GM20000 (cell line): ENCODE results near the gene RAB30.
A peak's percentile ranks its signal among the peaks of the same experiment; 100 is the strongest.

Source experiments
- DNase-seq: peaks from one replicate; pipeline ENCODE4 v3.0.0; 2012; ENCODE audit warnings: low spot score
- TF ChIP-seq, protein P1 (sequence below): IDR thresholded peaks from 2 replicates; pipeline ENCODE4 v1.5.1; 2012; ENCODE audit warnings: mild to moderate bottlenecking, control low read depth; ENCODE audit errors: extremely low read depth, missing control alignments

The RAB30 gene

DNA sequence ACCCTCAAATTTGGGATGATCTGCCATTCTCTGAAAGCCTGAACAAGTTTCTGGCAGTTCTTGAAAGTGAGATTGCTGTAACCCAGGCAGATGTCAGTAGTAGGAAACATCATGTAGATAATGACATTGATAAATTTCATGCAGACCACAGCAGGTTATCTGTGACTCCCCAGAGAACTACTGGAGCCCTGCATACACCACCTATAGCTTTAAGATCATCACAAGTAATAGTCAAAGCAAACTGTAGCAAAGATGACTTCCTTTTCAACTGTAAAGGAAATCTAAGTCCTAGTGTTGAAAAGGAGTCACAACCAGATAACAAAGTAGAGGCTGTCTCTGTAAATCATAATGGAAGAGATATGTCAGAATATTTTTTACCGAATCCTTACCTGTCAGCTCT lies 139.1 kb downstream of the RAB30 start:
- DNase-seq: no peak
- TF ChIP-seq, protein P1, sequence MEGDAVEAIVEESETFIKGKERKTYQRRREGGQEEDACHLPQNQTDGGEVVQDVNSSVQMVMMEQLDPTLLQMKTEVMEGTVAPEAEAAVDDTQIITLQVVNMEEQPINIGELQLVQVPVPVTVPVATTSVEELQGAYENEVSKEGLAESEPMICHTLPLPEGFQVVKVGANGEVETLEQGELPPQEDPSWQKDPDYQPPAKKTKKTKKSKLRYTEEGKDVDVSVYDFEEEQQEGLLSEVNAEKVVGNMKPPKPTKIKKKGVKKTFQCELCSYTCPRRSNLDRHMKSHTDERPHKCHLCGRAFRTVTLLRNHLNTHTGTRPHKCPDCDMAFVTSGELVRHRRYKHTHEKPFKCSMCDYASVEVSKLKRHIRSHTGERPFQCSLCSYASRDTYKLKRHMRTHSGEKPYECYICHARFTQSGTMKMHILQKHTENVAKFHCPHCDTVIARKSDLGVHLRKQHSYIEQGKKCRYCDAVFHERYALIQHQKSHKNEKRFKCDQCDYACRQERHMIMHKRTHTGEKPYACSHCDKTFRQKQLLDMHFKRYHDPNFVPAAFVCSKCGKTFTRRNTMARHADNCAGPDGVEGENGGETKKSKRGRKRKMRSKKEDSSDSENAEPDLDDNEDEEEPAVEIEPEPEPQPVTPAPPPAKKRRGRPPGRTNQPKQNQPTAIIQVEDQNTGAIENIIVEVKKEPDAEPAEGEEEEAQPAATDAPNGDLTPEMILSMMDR: no peak

DNA sequence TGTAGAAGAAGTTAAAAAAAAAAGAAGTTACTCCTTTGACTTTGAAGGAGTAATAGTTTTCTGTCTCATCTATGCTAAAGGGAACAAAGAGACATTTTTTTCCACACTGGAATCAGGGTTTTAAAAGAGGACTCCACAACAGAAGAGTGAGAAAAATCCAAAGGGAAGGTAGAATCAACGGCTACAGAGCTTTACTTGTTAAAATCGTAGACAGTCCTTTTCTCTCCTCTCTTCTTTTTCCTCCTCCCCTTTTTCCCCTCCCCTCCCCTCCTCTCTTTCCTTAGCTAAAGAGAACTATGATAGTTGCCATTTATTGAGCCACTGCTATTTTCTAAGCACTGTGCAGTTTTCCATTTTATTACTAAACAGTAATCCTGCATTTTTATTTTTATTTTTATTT lies 141.0 kb downstream of the RAB30 start:
- TF ChIP-seq, protein P1: no peak
- no peak for DNase-seq

DNA sequence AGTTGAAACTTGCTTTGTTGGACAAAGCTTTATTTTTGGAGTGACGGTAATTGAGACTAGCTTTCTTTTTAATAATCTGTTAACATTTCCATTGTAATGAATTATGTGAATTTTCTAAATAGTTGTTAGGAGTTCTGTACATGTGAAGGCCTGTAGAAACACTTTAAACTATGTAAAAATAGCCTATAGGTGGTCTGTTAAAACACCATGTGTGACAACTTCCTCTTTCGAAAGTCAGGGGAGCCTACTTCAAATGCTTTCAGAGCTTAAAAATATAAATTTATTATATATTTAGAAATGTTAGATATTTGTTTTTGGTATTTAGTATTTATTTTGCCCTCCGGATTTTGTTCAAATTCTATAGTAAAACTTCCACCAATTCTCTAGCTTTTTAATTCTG lies 141.5 kb downstream of the RAB30 start:
- TF ChIP-seq, protein P1: no peak
- peak; percentile 19 for DNase-seq

DNA sequence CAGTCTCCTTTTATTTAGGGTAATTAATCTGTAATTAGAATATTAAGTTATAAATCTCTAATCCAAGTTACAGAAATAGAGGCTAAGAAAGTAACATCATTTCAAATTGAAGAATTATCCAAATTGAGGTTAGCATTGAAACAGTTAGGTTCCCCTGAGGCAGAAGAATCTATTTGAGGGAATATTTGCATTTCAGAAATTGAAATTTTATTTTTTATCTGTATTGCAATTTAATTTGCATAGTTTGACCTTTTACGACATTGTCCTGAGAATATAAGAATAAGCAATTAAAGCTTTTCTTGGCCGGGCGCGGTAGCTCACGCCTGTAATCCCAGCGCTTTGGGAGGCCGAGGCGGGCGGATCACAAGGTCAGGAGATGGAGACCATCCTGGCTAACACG lies 142.6 kb downstream of the RAB30 start:
- TF ChIP-seq, protein P1: no peak
- no peak for DNase-seq

DNA sequence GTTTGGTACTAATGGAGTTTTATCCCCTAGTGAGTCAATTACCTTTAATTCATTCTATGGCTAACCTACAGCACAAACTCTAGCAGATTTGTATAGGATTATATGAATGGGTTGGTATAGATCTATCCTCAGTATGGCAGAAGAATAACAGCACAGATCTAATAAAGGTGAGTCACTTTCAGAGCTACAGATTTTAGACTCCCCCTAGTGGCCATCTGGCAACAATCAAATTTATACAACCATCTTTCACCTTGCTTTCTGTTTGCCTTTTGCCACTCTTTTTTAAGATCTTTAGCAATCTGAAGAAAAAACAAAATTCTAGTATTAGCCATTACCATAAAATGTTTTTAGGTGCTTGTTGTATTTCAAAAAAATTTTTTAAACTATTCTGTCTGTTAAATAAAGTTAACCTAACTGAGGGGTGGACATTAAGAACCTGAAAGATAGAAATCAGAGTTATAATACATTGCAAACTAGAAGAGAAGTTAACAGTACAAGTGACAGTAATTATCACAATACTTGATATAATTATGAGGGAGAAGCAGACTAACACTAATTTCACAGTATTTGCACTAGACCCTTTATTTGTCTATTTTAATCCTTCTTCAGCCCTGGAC lies 144.3 kb downstream of the RAB30 start:
- TF ChIP-seq, protein P1: peak; percentile 53
- DNase-seq: peak; percentile 31

DNA sequence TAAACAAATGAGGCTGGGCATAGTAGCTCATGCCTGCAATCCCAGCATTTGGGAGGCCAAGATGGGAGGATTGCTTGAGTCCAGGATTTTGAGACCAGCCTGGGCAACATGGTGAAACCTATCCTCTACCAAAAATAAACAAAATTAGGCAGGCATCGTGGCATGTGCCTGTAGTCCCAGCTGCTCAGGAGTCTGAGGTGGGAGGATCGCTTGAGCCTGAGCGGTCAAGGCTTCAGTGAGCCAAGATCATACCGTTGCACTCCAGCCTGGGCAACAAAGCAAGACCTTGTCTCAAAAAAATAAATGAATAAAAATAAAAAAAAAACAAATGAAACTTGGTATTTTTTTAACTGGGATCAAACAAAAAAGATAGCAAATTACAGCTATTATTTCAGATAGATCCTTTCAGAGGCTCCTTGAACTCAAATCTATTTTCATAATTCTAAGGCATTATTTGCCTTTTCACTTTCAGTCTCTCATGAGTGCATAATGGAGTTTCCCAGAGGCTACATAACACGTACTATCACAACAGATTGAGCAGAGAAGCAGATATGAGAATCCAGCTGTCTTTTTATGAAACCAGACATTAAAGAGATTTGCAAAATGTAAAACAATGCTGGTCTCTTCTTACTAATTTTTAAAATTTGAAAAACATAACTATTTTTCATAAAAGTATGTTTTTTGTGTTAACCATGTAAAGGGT lies 147.0 kb downstream of the RAB30 start:
- no peak for DNase-seq
- TF ChIP-seq, protein P1: no peak
